Prostate gland (tissue), 2 donors: ENCODE data around the gene NUMB.

ENCODE experiments used
- POLR2A ChIP-seq: fragments of 450-650 bp; IDR thresholded peaks from one replicate; pipeline ENCODE4 v1.6.1; 2016; ENCODE audit warnings: antibody characterized with exemption, mild to moderate bottlenecking
- POLR2AphosphoS5 ChIP-seq: sonication (generic); formaldehyde crosslinking; IDR thresholded peaks from one replicate; pipeline ENCODE4 v1.6.1; 2017; ENCODE audit warnings: antibody characterized with exemption
- TF ChIP-seq, protein P1 (sequence below), 4 experiments: fragments of 200-600 bp in 2 of 4; fragments of 450-650 bp in 2 of 4; sonication (generic) in 2 of 4; IDR thresholded peaks; 1 replicate in 3 of 4; 2 replicates in 1 of 4; pipeline ENCODE4 v1.5.1; 2016 to 2019; ENCODE audit warnings: antibody characterized with exemption in 4 of 4, mild to moderate bottlenecking in 2 of 4, moderate library complexity in 2 of 4

DNA sequence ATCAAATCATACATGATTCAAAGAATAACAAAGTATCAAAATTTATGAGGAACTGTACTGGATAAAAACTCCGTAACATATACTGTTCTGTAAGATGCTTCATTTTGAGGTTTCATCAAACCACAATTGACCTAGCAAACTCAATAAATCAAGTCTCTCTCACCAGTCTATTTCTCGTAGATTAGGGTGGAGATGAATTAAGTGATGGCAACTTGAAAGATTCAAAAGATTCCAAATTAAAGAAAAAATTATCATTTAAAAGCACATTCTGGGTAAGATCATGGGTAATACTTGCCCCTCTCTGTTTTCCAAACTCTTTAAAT, 146.7 kb downstream of the NUMB start:
- TF ChIP-seq, protein P1, sequence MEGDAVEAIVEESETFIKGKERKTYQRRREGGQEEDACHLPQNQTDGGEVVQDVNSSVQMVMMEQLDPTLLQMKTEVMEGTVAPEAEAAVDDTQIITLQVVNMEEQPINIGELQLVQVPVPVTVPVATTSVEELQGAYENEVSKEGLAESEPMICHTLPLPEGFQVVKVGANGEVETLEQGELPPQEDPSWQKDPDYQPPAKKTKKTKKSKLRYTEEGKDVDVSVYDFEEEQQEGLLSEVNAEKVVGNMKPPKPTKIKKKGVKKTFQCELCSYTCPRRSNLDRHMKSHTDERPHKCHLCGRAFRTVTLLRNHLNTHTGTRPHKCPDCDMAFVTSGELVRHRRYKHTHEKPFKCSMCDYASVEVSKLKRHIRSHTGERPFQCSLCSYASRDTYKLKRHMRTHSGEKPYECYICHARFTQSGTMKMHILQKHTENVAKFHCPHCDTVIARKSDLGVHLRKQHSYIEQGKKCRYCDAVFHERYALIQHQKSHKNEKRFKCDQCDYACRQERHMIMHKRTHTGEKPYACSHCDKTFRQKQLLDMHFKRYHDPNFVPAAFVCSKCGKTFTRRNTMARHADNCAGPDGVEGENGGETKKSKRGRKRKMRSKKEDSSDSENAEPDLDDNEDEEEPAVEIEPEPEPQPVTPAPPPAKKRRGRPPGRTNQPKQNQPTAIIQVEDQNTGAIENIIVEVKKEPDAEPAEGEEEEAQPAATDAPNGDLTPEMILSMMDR (IDR thresholded peaks at IDR 0.05): no peak
- no peak for TF ChIP-seq POLR2A
- no peak for TF ChIP-seq POLR2AphosphoS5
